Astrocyte of the cerebellum (primary cell): Measurements from ENCODE around the gene LCN6.
"Not testable (repeated sequence)": the region's sequence is repeated elsewhere in the genome, so short reads cannot be mapped to it uniquely, and the experiment has no call there.

Source experiments
- DNase-seq: peaks from one replicate; pipeline ENCODE4 v3.0.0-alpha.2; 2011; ENCODE audit warnings: low read depth
- H3K4me3 ChIP-seq: 2 replicates; pipeline ENCODE4 v1.5.1; 2011; ENCODE audit warnings: mild to moderate bottlenecking, low read depth, low read length, moderate library complexity
- in situ Hi-C: cut with HindIII; loops from 2 replicates; pipeline ENCODE4 v1.10.0; 2017; ENCODE audit warnings: low sequenced_read_pairs
- TF ChIP-seq, protein P1 (sequence below): IDR thresholded peaks from 2 replicates; pipeline ENCODE4 v1.5.1; 2012; ENCODE audit warnings: low read length, low read depth, moderate library complexity, mild to moderate bottlenecking; ENCODE audit errors: missing control alignments

The LCN6 gene

DNA sequence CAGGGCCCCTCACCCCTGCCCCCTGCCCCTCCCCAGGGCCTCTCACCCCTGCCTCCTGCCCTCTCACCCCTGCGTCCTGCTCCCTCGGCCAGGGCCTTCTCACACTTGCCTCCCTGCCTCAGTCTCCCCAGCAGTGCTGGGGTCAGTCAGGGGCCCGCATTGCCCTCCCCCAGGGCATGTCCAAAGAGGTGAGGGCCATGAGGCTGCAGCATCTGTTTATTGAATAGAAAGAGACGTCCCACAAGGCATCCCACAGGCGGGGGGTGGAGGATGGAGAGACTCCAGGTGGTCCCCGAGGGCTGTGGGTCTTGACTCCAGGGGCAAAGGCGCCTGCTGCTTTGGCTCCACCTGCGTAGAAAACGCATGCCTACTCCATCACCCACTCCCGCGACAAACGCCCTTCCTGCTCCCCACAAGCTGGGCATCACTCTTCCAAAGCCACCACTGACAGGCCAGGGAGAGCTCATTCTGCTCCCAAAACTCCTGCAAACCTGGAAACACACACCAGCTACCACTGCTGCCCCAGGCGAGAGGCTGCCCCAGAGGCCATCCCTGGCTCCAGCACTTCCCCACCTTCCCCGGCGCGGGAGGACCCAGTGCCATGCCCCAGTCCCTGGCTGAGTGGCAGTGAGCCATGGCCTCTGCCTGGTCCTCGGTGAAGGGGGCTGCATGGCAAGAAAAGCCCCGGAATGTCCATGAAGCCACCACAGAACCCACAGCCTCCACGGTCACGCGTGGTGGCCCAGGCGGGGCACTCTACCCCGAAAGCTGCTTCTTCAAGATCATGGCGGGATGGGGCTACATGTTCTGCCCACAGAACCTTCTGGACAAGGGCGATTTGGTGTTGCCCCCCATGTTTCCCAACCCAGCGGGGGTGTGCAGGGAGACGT is 11.4 kb upstream of the LCN6 start:
- no peak for DNase-seq
- in situ Hi-C loops: no loop called here
- TF ChIP-seq, protein P1, sequence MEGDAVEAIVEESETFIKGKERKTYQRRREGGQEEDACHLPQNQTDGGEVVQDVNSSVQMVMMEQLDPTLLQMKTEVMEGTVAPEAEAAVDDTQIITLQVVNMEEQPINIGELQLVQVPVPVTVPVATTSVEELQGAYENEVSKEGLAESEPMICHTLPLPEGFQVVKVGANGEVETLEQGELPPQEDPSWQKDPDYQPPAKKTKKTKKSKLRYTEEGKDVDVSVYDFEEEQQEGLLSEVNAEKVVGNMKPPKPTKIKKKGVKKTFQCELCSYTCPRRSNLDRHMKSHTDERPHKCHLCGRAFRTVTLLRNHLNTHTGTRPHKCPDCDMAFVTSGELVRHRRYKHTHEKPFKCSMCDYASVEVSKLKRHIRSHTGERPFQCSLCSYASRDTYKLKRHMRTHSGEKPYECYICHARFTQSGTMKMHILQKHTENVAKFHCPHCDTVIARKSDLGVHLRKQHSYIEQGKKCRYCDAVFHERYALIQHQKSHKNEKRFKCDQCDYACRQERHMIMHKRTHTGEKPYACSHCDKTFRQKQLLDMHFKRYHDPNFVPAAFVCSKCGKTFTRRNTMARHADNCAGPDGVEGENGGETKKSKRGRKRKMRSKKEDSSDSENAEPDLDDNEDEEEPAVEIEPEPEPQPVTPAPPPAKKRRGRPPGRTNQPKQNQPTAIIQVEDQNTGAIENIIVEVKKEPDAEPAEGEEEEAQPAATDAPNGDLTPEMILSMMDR: no peak

GRCh38 chr9:136759001-136759400 is 10.7 kb upstream of the LCN6 start:
- TF ChIP-seq, protein P1: no peak
- DNase-seq: no peak
- in situ Hi-C loops: no loop called here
- H3K4me3 ChIP-seq: no peak overlapping the region

More for the DNA sequence above, 11.4 kb upstream of the LCN6 start:
- no peak overlapping the region for H3K4me3 ChIP-seq

DNA sequence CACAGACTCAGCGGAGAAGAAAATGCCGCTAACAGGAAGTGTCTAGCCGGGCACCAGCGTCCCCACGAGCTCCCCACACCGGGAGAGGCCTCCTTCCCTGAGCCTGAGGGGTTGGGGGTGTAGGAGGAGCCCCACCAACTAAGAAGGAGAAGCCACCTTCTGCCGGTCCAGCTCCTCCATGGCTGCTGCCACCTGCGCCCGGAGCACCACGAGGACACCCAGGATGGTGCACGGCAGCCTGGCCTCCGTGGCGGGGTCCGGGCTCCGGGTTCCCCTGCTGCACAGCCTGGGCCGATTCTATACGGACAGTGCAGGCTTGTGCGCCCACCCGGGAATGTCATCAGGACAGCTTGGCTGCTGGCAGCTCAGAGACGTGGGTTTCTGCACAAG is 9.4 kb upstream of the LCN6 start:
- in situ Hi-C loops: no loop called here
- no peak for DNase-seq
- H3K4me3 ChIP-seq: no peak overlapping the region
- TF ChIP-seq, protein P1: no peak

DNA sequence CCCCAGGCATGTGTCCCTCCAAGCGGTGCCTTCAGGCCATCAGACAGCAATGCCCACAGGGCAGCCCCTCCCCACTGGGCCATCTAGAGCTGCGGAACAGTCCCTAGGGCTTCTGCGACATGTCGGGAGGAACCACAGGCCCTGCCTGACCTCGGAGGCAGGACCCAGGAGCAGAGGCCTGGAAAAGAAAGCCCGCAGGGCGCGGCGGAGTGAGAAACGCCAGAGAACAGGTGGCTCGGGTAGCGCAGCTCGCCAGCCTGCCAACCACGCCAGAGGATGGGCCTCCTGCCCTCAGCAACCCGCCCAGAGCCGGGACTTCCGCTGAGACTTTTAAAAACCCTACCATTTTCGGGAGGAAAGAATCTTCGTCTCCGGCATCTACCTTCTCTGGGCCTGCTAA is 9.0 kb upstream of the LCN6 start:
- H3K4me3 ChIP-seq: no peak overlapping the region
- no peak for DNase-seq
- TF ChIP-seq, protein P1: no peak
- in situ Hi-C loops: no loop called here

GRCh38 chr9:136756836-136757235 is 8.5 kb upstream of the LCN6 start:
- TF ChIP-seq, protein P1: no peak
- no peak for DNase-seq
- in situ Hi-C loops: no loop called here
- H3K4me3 ChIP-seq: no peak overlapping the region

- no peak for DNase-seq
- H3K4me3 ChIP-seq: no peak overlapping the region
- TF ChIP-seq, protein P1: no peak
- in situ Hi-C loops: no loop called here
Measured at GRCh38 chr9:136756134-136756438, 7.8 kb upstream of the LCN6 start.

DNA sequence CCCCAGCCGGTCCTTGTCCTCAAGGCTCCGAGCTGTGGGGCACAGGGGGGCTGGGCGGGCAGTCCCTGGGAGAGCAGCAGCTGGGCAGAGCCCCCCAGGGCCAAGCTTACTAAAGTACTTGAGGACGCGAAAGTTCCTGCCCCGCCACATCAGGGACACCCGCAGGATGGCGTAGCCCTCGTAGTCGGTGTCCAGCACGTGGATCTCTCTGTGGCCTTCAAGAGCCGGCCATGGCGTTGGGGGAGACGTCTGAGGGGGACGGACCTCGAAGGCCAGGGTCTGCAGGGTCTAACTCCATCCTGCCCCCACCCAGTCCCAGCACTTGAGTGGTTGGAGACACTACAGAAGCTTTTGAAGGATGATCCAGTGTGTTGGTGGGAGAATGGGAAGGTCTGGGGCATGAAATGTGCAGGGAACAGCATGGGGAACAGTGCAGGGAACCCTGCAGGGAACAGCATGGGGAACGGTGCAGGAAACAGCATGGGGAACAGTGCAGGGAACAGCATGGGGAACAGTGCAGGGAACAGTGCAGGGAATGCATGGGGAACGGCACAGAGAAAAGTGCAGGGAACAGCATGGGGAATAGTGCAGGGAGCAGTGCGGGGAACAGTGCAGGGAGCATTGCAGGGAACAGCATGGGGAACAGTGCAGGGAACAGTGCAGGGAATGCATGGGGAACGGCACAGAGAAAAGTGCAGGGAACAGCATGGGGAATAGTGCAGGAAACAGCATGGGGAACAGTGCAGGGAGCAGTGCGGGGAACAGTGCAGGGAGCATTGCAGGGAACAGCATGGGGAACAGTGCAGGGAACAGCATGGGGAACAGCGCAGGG is 7.2 kb upstream of the LCN6 start:
- not testable (repeated sequence) for H3K4me3 ChIP-seq

More for the DNA sequence above, 7.2 kb upstream of the LCN6 start:
- DNase-seq, in situ Hi-C loops: not testable (repeated sequence)
